Activated CD4-positive, alpha-beta T cell treated with anti-CD3 and anti-CD28 coated beads, Interleukin-2, amount 50 U/mL, for 1 hour (primary cell): ENCODE data around the gene TC2N.
"Not testable (repeated sequence)": the region's sequence is repeated elsewhere in the genome, so short reads cannot be mapped to it uniquely, and the experiment has no call there.

Experiments used
- DNase-seq: peaks from one replicate; pipeline ENCODE4 v3.0.0-alpha.2; 2020

Gene TC2N

GRCh38 chr14:91867316-91867988, at the start of gene TC2N:
TC2N (minus strand) TSS chr14:91867536; CDS start chr14:91813769, 53,767 bp downstream.
- peak; percentile 44 for DNase-seq

- no peak for DNase-seq
Measured at GRCh38 chr14:91912035-91912434, 44.7 kb upstream of the TC2N start.

GRCh38 chr14:91911474-91912032, 44.2 kb upstream of the TC2N start:
- DNase-seq: peak; percentile 30

GRCh38 chr14:91910196-91910595, 42.9 kb upstream of the TC2N start:
- no peak for DNase-seq

GRCh38 chr14:91906374-91906773, 39.0 kb upstream of the TC2N start:
- DNase-seq: no peak

GRCh38 chr14:91904956-91905645, 37.8 kb upstream of the TC2N start:
- DNase-seq: no peak

- DNase-seq: no peak
Measured at GRCh38 chr14:91904483-91904882, 37.1 kb upstream of the TC2N start.

GRCh38 chr14:91903070-91903469, 35.7 kb upstream of the TC2N start:
- DNase-seq: no peak

- no peak for DNase-seq
Measured at GRCh38 chr14:91902336-91902735, 35.0 kb upstream of the TC2N start.

- DNase-seq: no peak
Measured at GRCh38 chr14:91901449-91902226, 34.3 kb upstream of the TC2N start.

GRCh38 chr14:91899806-91900205, 32.5 kb upstream of the TC2N start:
- DNase-seq: no peak

GRCh38 chr14:91899213-91899612, 31.9 kb upstream of the TC2N start:
- DNase-seq: peak; percentile 11

GRCh38 chr14:91898372-91898771, 31.0 kb upstream of the TC2N start:
- no peak for DNase-seq

- not testable (repeated sequence) for DNase-seq
Measured at GRCh38 chr14:91897716-91898115, 30.4 kb upstream of the TC2N start.

- DNase-seq: no peak
Measured at GRCh38 chr14:91897106-91897701, 29.9 kb upstream of the TC2N start.

GRCh38 chr14:91896419-91896818, 29.1 kb upstream of the TC2N start:
- DNase-seq: no peak

- no peak for DNase-seq
Measured at GRCh38 chr14:91893669-91894068, 26.3 kb upstream of the TC2N start.

GRCh38 chr14:91893007-91893406, 25.7 kb upstream of the TC2N start:
- DNase-seq: peak; percentile 20

- no peak for DNase-seq
Measured at GRCh38 chr14:91891721-91892220, 24.4 kb upstream of the TC2N start.

GRCh38 chr14:91891101-91891500, 23.8 kb upstream of the TC2N start:
- no peak for DNase-seq

GRCh38 chr14:91890291-91890749, 23.0 kb upstream of the TC2N start:
- DNase-seq: no peak

- no peak for DNase-seq
Measured at GRCh38 chr14:91889477-91890211, 22.3 kb upstream of the TC2N start.
